ENCODE results near the gene CTNNBL1. TPM values are rescaled to one million over a fixed set of nuclear protein-coding genes. Genes with fewer than 3 reads are reported as not detected.

CTNNBL1 gene
- total RNA-seq, 1 experiment from 2014 or later: 45.2 TPM

GRCh38 chr20:37687478-37687805, 6.4 kb upstream of the CTNNBL1 start:
- H3K27me3 Mint-ChIP-seq (ENCODE audit: insufficient read depth, unreplicated experiment): peaks cover 66% of the 10 kb centered on the region
- H3K4me3 Mint-ChIP-seq (ENCODE audit: unreplicated experiment): no peak overlapping the region
- no peaks in the 10 kb centered on the region for H3K36me3 Mint-ChIP-seq (ENCODE audit: insufficient read depth, unreplicated experiment)
- TF ChIP-seq CTCF (IDR thresholded peaks at IDR 0.05; ENCODE audit: unreplicated experiment): no peak
- no peak for DNase-seq (ENCODE audit: unreplicated experiment)
- H3K27ac Mint-ChIP-seq (ENCODE audit: low read depth, unreplicated experiment): no peak overlapping the region
- intact Hi-C loops (cut with micrococcal nuclease): no loop called here
- H3K9me3 Mint-ChIP-seq (ENCODE audit: unreplicated experiment): no peaks in the 10 kb centered on the region
- POLR2A ChIA-PET: no interaction called here
- H3K4me1 Mint-ChIP-seq (ENCODE audit: insufficient read depth, unreplicated experiment): peaks cover under 1% of the 10 kb centered on the region
- CTCF ChIA-PET: interaction anchor here (0.5 kb wide), 1 partner anchor 21 kb away, joined by 6 read pairs; no protein-coding TSS in a partner anchor
- BruUV-seq (replicated peaks): no TSS peak

DNA sequence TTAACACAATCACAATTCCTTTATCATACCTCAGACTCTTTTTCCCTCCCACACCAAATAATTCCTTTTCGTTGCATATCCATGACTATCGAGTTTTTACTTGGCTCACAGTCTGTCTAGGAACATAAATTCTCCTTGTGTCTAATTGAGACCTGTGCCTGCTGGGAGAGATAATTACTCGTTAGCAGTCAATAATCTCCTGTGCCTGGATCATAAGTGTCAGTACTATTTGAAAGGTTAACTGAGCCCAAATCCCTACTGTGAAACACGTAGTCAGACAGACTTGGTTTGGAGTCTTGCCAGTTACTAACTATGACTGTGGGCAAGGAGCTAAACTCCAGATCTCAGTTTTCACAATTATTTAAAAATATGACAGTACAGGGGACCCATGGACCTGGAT, 5.7 kb upstream of the CTNNBL1 start:
- Mint-ChIP-seq H3K4me3 (ENCODE audit: unreplicated experiment) (no peak overlapping the region), H3K27ac (ENCODE audit: low read depth, unreplicated experiment) (no peak overlapping the region), H3K27me3 (ENCODE audit: insufficient read depth, unreplicated experiment) (peaks cover 66% of the 10 kb centered on the region), H3K9me3 (ENCODE audit: unreplicated experiment) (no peaks in the 10 kb centered on the region), H3K36me3 (ENCODE audit: insufficient read depth, unreplicated experiment) (no peaks in the 10 kb centered on the region), H3K4me1 (ENCODE audit: insufficient read depth, unreplicated experiment) (peaks cover 7% of the 10 kb centered on the region)
- intact Hi-C loops (cut with micrococcal nuclease): no loop called here
- ChIA-PET CTCF (no interaction called here), POLR2A (no interaction called here)
- no peak for TF ChIP-seq CTCF (IDR thresholded peaks at IDR 0.05; ENCODE audit: unreplicated experiment)
- BruUV-seq (replicated peaks): no TSS peak
- no peak for DNase-seq (ENCODE audit: unreplicated experiment)

GRCh38 chr20:37690626-37691369, 3.0 kb upstream of the CTNNBL1 start:
- DNase-seq (ENCODE audit: unreplicated experiment): no peak
- ChIA-PET POLR2A (interaction anchor here (0.7 kb wide), 1 partner anchor 22 kb away, joined by 4 read pairs; no protein-coding TSS in a partner anchor), CTCF (interaction anchor here (1.7 kb wide), 1 partner anchor 59 kb away, joined by 3 read pairs; no protein-coding TSS in a partner anchor)
- Mint-ChIP-seq H3K9me3 (ENCODE audit: unreplicated experiment) (no peaks in the 10 kb centered on the region), H3K4me3 (ENCODE audit: unreplicated experiment) (no peak overlapping the region), H3K27me3 (ENCODE audit: insufficient read depth, unreplicated experiment) (peaks cover 53% of the 10 kb centered on the region), H3K27ac (ENCODE audit: low read depth, unreplicated experiment) (no peak overlapping the region), H3K36me3 (ENCODE audit: insufficient read depth, unreplicated experiment) (no peaks in the 10 kb centered on the region), H3K4me1 (ENCODE audit: insufficient read depth, unreplicated experiment) (peaks cover 10% of the 10 kb centered on the region)
- intact Hi-C loops (cut with micrococcal nuclease): no loop called here
- no peak for TF ChIP-seq CTCF (IDR thresholded peaks at IDR 0.05; ENCODE audit: unreplicated experiment)
- BruUV-seq (replicated peaks): no TSS peak

GRCh38 chr20:37692459-37693166, 1.2 kb upstream of the CTNNBL1 start:
- H3K27me3 Mint-ChIP-seq (ENCODE audit: insufficient read depth, unreplicated experiment): peaks cover 37% of the 10 kb centered on the region
- peaks cover 7% of the 10 kb centered on the region for H3K36me3 Mint-ChIP-seq (ENCODE audit: insufficient read depth, unreplicated experiment)
- no TSS peak for BruUV-seq (replicated peaks)
- CTCF ChIA-PET: interaction anchor here (1.7 kb wide), 1 partner anchor 57 kb away, joined by 3 read pairs; no protein-coding TSS in a partner anchor
- no peaks in the 10 kb centered on the region for H3K9me3 Mint-ChIP-seq (ENCODE audit: unreplicated experiment)
- POLR2A ChIA-PET: no interaction called here
- TF ChIP-seq CTCF (IDR thresholded peaks at IDR 0.05; ENCODE audit: unreplicated experiment): no peak
- peaks cover 10% of the 10 kb centered on the region for H3K4me1 Mint-ChIP-seq (ENCODE audit: insufficient read depth, unreplicated experiment)
- no peak overlapping the region for H3K27ac Mint-ChIP-seq (ENCODE audit: low read depth, unreplicated experiment)
- no peak for DNase-seq (ENCODE audit: unreplicated experiment)
- H3K4me3 Mint-ChIP-seq (ENCODE audit: unreplicated experiment): peak overlapping the region; percentile 99
- intact Hi-C loops (cut with micrococcal nuclease): no loop called here
